HepG2 (cell line): ENCODE data around the gene PIGC. TPM values are rescaled to one million over a fixed set of nuclear protein-coding genes. Genes with fewer than 3 reads are reported as not detected.

Experiments used
- ATAC-seq: fragments of 200-7000 bp; cut with Tn5 transposase; 3 replicates; pipeline ENCODE4 v1.9.1; 2020; ENCODE audit warnings: mild to moderate bottlenecking, moderate library complexity
- BruUV-seq: library from RNA; stranded (reverse); fragments of 400-500 nt; replicated peaks from 2 replicates; lab custom pipeline; 2021; lab: Mats Ljungman, UMichigan
- CTCF ChIA-PET: fragments of 300-600 bp; formaldehyde crosslinking; extraction: SDS; loops from one replicate; lab custom pipeline; 2021; ENCODE audit warnings: low total read pairs, inconsistent platforms, low intra/inter-chr PET ratio; lab: Yijun Ruan, JAX
- POLR2A ChIA-PET: fragments of 350-600 bp; sonication (Branson Sonifier 250); formaldehyde crosslinking; loops from one replicate; lab custom pipeline; 2020; ENCODE audit warnings: antibody characterized with exemption, inconsistent platforms; lab: Yijun Ruan, JAX
- DNase-seq: peaks from one replicate; pipeline ENCODE4 v3.0.0-alpha.2; 2015; ENCODE audit warnings: low spot score
- FAIRE-seq: peaks from 3 replicates; lab custom pipeline; 2011; peaks lifted over from hg19 to GRCh38; lab: Jason Lieb, UNC
- H2AFZ ChIP-seq: one replicate; pipeline ENCODE4 v1.6.1; 2011; ENCODE audit warnings: low read length, inconsistent platforms
- H3K27ac ChIP-seq: fragments of 300-600 bp; 3 replicates; pipeline ENCODE4 v1.8.0; 2011; ENCODE audit warnings: mixed run types, mild to moderate bottlenecking, mixed read lengths, low read length, inconsistent platforms; ENCODE audit not compliant: insufficient read depth; ENCODE audit errors: extremely low read length
- H3K27me3 ChIP-seq, 2 experiments: fragments of 200-600 bp in 1 of 2; 2 replicates in 1 of 2; 3 replicates in 1 of 2; pipeline versions ENCODE4 v1.6.0 to v1.8.0; 2011; ENCODE audit warnings: low read length in 2 of 2, mild to moderate bottlenecking in 2 of 2, moderate library complexity in 2 of 2, inconsistent platforms in 1 of 2; ENCODE audit not compliant: insufficient read depth in 2 of 2, control insufficient read depth in 1 of 2
- H3K36me3 ChIP-seq, 2 experiments: fragments of 200-600 bp in 1 of 2; replicated peaks in 1 of 2; 2 replicates in 1 of 2; 3 replicates in 1 of 2; pipeline versions ENCODE4 v1.5.1 to v1.8.0; 2011; ENCODE audit warnings: low read length in 2 of 2, inconsistent platforms in 1 of 2; ENCODE audit not compliant: insufficient read depth in 2 of 2, control insufficient read depth in 1 of 2
- H3K4me1 ChIP-seq: 2 replicates; pipeline ENCODE4 v1.5.1; 2012; ENCODE audit warnings: low read length, inconsistent platforms; ENCODE audit not compliant: insufficient read depth
- H3K4me2 ChIP-seq: 2 replicates; pipeline ENCODE4 v1.6.0; 2011; ENCODE audit warnings: low read depth, low read length, inconsistent platforms
- H3K4me3 ChIP-seq, 3 experiments: fragments of 200-600 bp in 1 of 3; sonication (generic), shearing (Covaris generic) in 1 of 3; replicated peaks in 1 of 3; 2 replicates each; pipeline ENCODE4 v1.5.1; 2011 to 2016; ENCODE audit warnings: low read length in 3 of 3, inconsistent platforms in 2 of 3, low read depth in 2 of 3, mild to moderate bottlenecking in 2 of 3, control low read depth in 1 of 3, mixed read lengths in 1 of 3; ENCODE audit not compliant: insufficient read depth in 1 of 3
- H3K79me2 ChIP-seq: one replicate; pipeline ENCODE4 v1.6.1; 2011; ENCODE audit warnings: low read length, inconsistent platforms; ENCODE audit not compliant: insufficient read depth
- H3K9ac ChIP-seq: 2 replicates; pipeline ENCODE4 v1.6.0; 2011; ENCODE audit warnings: mild to moderate bottlenecking, low read depth, low read length, inconsistent platforms; ENCODE audit not compliant: insufficient read depth
- H3K9me3 ChIP-seq: 2 replicates; pipeline ENCODE4 v1.5.1; 2012; ENCODE audit warnings: mild to moderate bottlenecking, low read length
- H4K20me1 ChIP-seq: 2 replicates; pipeline ENCODE4 v1.6.0; 2011; ENCODE audit warnings: inconsistent platforms, mild to moderate bottlenecking, low read length, moderate library complexity; ENCODE audit not compliant: insufficient read depth
- JDP2 ChIP-seq: sonication (generic); formaldehyde crosslinking; IDR thresholded peaks from 2 replicates; pipeline ENCODE4 v1.8.1; 2022; ENCODE audit warnings: missing genetic modification reagents, borderline replicate concordance
- NFKBIZ ChIP-seq: IDR thresholded peaks from 2 replicates; pipeline ENCODE4 v1.6.1; 2018; ENCODE audit warnings: missing genetic modification reagents, missing compliant biosample characterization
- PHF21A ChIP-seq: sonication (generic); formaldehyde crosslinking; IDR thresholded peaks from 2 replicates; pipeline ENCODE4 v1.5.0; 2020; ENCODE audit warnings: mild to moderate bottlenecking, missing genetic modification reagents
- RBM22 ChIP-seq: fragments of 200-400 bp; formaldehyde crosslinking; optimal IDR thresholded peaks from 2 replicates; pipeline ENCODE3; 2017; ENCODE audit warnings: mild to moderate bottlenecking, low read length, moderate library complexity
- SP2 ChIP-seq: sonication (generic); formaldehyde crosslinking; IDR thresholded peaks from 2 replicates; pipeline ENCODE4 v1.5.1; 2020; ENCODE audit warnings: mild to moderate bottlenecking, missing genetic modification reagents
- TEAD2 ChIP-seq: sonication (generic); formaldehyde crosslinking; IDR thresholded peaks from 2 replicates; pipeline ENCODE4 v1.9.0; 2021; ENCODE audit warnings: missing genetic modification reagents
- ZC3H4 ChIP-seq: sonication (generic); formaldehyde crosslinking; IDR thresholded peaks from 2 replicates; pipeline ENCODE4 v1.4.0; 2020; ENCODE audit warnings: missing genetic modification reagents, borderline replicate concordance
- ZNF468 ChIP-seq: sonication (generic); formaldehyde crosslinking; IDR thresholded peaks from 2 replicates; pipeline ENCODE4 v1.8.0; 2022; ENCODE audit warnings: mild to moderate bottlenecking, moderate library complexity, missing genetic modification reagents
- ZNF674 ChIP-seq: sonication (generic); formaldehyde crosslinking; IDR thresholded peaks from 2 replicates; pipeline ENCODE4 v1.5.0; 2020; ENCODE audit warnings: low read depth, mild to moderate bottlenecking, missing genetic modification reagents
- ZNF724P ChIP-seq: sonication (generic); formaldehyde crosslinking; IDR thresholded peaks from 2 replicates; pipeline ENCODE4 v1.8.0; 2022; ENCODE audit warnings: missing genetic modification reagents, borderline replicate concordance
- WGBS: methylation state at CpG from one replicate; pipeline ENCODE4 v1.1.6; 2017; ENCODE audit warnings: low lambda C conversion rate; 5-methylcytosine and 5-hydroxymethylcytosine counted together
- in situ Hi-C: cut with HindIII; loops from 2 replicates; pipeline ENCODE4 v1.10.0; 2017; ENCODE audit warnings: low pct_unique_long_range_greater_than_20kb; ENCODE audit not compliant: extremely low pct_ligation_motif_present
- intact Hi-C: fragments of 100-400 bp; cut with micrococcal nuclease; formaldehyde crosslinking; loops from one replicate; pipeline ENCODE4 v1.10.0; 2022; ENCODE audit not compliant: unreplicated experiment
- polyA plus RNA-seq, 8 experiments: library from polyadenylated mRNA; depleted of rRNA in 3 of 8; stranded (reverse) in 7 of 8; unstranded in 1 of 8; fragments of >200 nt; fragmentation: Illumina TruSeq in 4 of 8; extraction: Trizol in 4 of 8; gene quantifications; 2 replicates each; pipeline versions ENCODE4 v1.2.1 to v1.2.3, GENCODE V29; 2011 to 2016; ENCODE audit warnings: low read depth in 4 of 8, missing spikeins in 1 of 8, mixed read lengths in 1 of 8; ENCODE audit not compliant: insufficient read depth in 1 of 8
- total RNA-seq, 5 experiments: library from RNA; depleted of rRNA; stranded (reverse); fragments of >200 nt; fragmentation: Illumina TruSeq; extraction: Trizol; gene quantifications; 2 replicates each; pipeline ENCODE4 v1.2.3, GENCODE V29; 2016; ENCODE audit warnings: low read depth in 1 of 5
- TF ChIP-seq, protein P1 (sequence below): sonication (generic); formaldehyde crosslinking; IDR thresholded peaks from 2 replicates; pipeline ENCODE4 v1.5.1; 2020; ENCODE audit warnings: mild to moderate bottlenecking, missing genetic modification reagents, borderline replicate concordance
- TF ChIP-seq, protein P2 (sequence below): sonication (generic); formaldehyde crosslinking; IDR thresholded peaks from 2 replicates; pipeline ENCODE4 v1.5.1; 2020; ENCODE audit warnings: missing genetic modification reagents, mild to moderate bottlenecking, borderline replicate concordance
- TF ChIP-seq, protein P3 (sequence below): sonication (generic); formaldehyde crosslinking; IDR thresholded peaks from 2 replicates; pipeline ENCODE4 v1.8.1; 2023; ENCODE audit warnings: mild to moderate bottlenecking, moderate library complexity, missing genetic modification reagents

PIGC gene
- total and polyA plus RNA-seq, 2 of the 13 experiments (the other 11 are each of a cell fraction or from before 2014, with no cell fraction given), result 26.7 to 29.5 TPM

DNA sequence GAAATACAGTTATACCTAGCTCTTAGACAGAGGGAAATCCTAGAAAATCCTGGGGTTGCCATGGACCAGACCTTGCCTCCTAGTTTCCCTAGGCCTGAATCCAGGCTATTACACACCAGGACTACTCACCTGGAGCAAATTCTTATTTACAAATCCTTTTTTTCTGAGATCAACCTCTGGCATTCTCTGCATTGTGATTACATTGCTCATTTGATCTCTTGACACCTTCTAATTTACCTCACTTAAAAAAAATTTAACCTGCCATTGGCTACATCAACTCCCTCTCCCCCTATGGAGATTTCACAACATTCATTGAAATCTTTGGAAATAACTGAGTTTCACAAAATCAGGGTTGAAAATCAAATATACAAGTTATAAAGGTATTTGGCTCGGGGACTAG is 26.3 kb downstream of the PIGC start:
- H3K27me3 ChIP-seq, result no peaks in the 10 kb centered on the region
- ATAC-seq, result no peak
- 44% methylated on average over 1 of the region's 1 CpG for WGBS
- H3K4me1 ChIP-seq, result no peaks in the 10 kb centered on the region
- ChIA-PET POLR2A (no interaction called here), CTCF (no interaction called here)
- no peak for DNase-seq
- H3K27ac ChIP-seq, result no peak overlapping the region
- H3K9me3 ChIP-seq, result no peaks in the 10 kb centered on the region
- H2AFZ ChIP-seq, result no peak overlapping the region
- H3K4me2 ChIP-seq, result no peak overlapping the region
- intact Hi-C loops, result no loop called here
- H3K79me2 ChIP-seq, result no peaks in the 10 kb centered on the region
- no peaks in the 10 kb centered on the region for H3K36me3 ChIP-seq
- no peak overlapping the region for H3K9ac ChIP-seq
- no peak for FAIRE-seq
- no peak overlapping the region for H3K4me3 ChIP-seq
- no peak for TF ChIP-seq SP2 (CRISPR knock-in tag)
- TF ChIP-seq, protein P1, sequence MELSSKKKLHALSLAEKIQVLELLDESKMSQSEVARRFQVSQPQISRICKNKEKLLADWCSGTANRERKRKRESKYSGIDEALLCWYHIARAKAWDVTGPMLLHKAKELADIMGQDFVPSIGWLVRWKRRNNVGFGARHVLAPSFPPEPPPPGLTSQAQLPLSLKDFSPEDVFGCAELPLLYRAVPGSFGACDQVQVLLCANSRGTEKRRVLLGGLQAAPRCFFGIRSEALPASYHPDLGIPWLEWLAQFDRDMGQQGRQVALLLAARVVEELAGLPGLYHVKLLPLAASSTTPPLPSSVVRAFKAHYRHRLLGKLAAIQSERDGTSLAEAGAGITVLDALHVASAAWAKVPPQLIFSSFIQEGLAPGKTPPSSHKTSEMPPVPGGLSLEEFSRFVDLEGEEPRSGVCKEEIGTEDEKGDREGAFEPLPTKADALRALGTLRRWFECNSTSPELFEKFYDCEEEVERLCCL, result no peak
- no peaks in the 10 kb centered on the region for H4K20me1 ChIP-seq
- BruUV-seq, result no TSS peak
- in situ Hi-C loops, result no loop called here

DNA sequence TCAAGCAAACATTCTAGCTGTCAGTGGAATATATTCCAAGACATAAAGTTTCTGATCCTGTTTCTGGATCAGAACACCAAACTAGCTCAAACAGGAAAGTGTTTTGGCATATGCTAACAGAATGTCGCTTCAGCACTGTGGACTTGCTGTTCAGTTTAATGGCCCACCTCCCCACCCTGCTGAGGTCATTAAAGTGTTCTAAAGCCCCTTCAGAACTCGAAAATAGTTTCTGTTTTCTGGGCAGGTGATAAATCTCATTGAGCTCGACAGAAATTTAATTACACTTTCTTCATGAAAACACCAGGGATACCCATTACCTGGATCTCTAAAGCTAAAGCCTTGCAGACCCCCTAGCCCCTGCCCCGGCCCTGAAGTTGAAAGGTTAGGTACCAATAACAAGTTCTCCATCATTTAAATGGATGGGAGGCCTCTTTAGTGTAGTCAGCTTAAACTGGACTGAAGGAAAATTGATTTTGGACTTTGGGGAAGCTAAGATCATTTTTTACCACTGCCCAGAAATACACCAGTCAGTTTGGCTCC is 27.3 kb downstream of the PIGC start:
- H3K4me2 ChIP-seq, result no peak overlapping the region
- ATAC-seq, result no peak
- H3K4me1 ChIP-seq, result no peaks in the 10 kb centered on the region
- intact Hi-C loops (no loop called here), in situ Hi-C loops (no loop called here)
- no peak overlapping the region for H2AFZ ChIP-seq
- H3K9ac ChIP-seq, result no peak overlapping the region
- H3K79me2 ChIP-seq, result no peaks in the 10 kb centered on the region
- H3K27ac ChIP-seq, result no peak overlapping the region
- no peak for DNase-seq
- BruUV-seq, result no TSS peak
- H3K27me3 ChIP-seq, result no peaks in the 10 kb centered on the region
- POLR2A ChIA-PET, result no interaction called here
- no peaks in the 10 kb centered on the region for H3K9me3 ChIP-seq
- no peak overlapping the region for H3K4me3 ChIP-seq
- CTCF ChIA-PET, result no interaction called here
- no peaks in the 10 kb centered on the region for H3K36me3 ChIP-seq
- WGBS, result 10% methylated on average over 4 of the region's 4 CpGs
- no peak for FAIRE-seq
- H4K20me1 ChIP-seq, result no peaks in the 10 kb centered on the region
- no peak for TF ChIP-seq TEAD2 (CRISPR knock-in tag)
- no peak for TF ChIP-seq ZC3H4
- no peak for TF ChIP-seq ZNF674 (CRISPR knock-in tag)
- no peak for TF ChIP-seq ZNF468 (CRISPR knock-in tag)
- TF ChIP-seq, protein P2, sequence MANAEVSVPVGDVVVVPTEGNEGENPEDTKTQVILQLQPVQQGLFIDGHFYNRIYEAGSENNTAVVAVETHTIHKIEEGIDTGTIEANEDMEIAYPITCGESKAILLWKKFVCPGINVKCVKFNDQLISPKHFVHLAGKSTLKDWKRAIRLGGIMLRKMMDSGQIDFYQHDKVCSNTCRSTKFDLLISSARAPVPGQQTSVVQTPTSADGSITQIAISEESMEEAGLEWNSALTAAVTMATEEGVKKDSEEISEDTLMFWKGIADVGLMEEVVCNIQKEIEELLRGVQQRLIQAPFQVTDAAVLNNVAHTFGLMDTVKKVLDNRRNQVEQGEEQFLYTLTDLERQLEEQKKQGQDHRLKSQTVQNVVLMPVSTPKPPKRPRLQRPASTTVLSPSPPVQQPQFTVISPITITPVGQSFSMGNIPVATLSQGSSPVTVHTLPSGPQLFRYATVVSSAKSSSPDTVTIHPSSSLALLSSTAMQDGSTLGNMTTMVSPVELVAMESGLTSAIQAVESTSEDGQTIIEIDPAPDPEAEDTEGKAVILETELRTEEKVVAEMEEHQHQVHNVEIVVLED, result no peak
- TF ChIP-seq ZNF724P (CRISPR knock-in tag), result no peak
- no peak for TF ChIP-seq PHF21A (CRISPR knock-in tag)
- TF ChIP-seq NFKBIZ, result no peak
- TF ChIP-seq, protein P3, sequence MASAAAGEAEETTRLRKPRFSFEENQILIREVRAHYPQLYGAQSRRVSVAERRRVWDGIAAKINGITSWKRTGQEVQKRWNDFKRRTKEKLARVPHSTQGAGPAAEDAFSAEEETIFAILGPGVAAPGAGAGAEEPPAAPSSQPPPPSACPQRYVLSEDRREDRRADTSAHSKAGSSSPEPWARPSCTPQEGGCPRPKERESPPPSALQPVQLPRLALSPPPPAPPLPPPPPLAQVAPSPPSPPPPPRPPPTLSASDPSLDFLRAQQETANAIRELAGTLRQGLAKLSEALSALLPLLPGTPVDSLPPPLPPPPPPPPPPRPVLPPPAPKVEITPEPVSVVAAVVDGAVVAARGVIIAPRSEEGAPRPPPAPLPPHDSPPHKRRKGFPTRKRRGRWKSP (CRISPR knock-in tag), result no peak
- TF ChIP-seq JDP2, result no peak
- no peak for TF ChIP-seq RBM22
